Hematopoietic multipotent progenitor cell (in vitro differentiated cells): ENCODE results near the gene SMIM8. TPM values are rescaled to one million over a fixed set of nuclear protein-coding genes. Genes with fewer than 3 reads are reported as not detected.
A peak's percentile ranks its signal among the peaks of the same experiment; 100 is the strongest.

Source experiments
- DNase-seq, 3 donors: peaks; one replicate each; pipeline ENCODE4 v3.0.0-alpha.2; 2011 to 2015; ENCODE audit warnings: low read depth in 2 of 3, low spot score in 2 of 3
- total RNA-seq: library from RNA; depleted of rRNA; stranded (reverse); fragments of >200 nt; gene quantifications from one replicate; pipeline ENCODE4 v1.2.3, GENCODE V29; 2012

Gene SMIM8
- total RNA-seq, 1 donor, result 3.5 TPM

GRCh38 chr6:87382861-87383260, 60.5 kb downstream of the SMIM8 start:
- DNase-seq, result no peak

GRCh38 chr6:87384038-87384437, 61.6 kb downstream of the SMIM8 start:
- no peak for DNase-seq

DNA sequence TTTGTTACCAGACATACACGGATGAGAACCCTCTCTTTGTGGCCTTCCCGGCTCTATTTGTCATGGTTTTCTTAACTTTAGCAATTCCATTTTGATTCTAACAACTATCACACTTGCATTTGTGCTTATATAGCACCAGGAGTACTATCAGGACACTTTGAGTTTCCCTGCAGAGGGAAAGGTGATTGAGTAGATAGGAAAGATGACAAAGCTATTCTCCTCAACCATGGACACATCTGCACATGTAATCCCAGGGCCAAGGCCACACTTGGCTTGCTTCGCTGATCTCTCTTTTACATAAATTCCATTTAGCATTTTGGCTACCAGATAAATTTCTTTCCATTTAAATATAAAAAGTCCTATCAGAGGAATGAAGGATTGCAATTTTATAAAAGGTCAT, 62.1 kb downstream of the SMIM8 start:
- DNase-seq, result no peak

DNA sequence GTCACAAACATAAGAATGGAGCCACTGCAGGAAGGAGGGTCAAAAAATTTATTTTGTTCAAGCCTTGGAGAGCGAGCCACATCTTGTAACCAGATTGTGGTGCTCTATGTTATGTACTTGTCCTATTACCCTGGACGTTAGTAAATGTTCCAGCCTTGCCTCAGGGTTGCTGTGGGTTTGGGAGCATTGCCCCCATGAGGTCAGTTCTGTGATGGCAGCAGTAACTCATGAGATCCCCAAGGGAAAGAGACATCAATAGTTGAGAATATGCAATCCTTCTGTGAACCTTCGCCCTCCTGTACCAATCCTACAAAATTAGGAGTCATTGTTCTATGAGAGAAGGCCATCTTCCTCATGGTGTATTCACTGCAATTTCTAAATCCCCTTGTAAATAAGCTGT, 68.9 kb downstream of the SMIM8 start:
- DNase-seq, result peak in 2 of 3 donors; percentile 18 to 41

Other genes with a start within 250 kb of the SMIM8 start
- not detected for gene CGA, start 227.5 kb upstream of the SMIM8 start, total RNA-seq
- gene ZNF292, start 167.0 kb upstream of the SMIM8 start, total RNA-seq, result 28.0 TPM
- gene GJB7, start 6.7 kb downstream of the SMIM8 start, total RNA-seq, result not detected
- 0.81 TPM for gene C6orf163, start 22.2 kb downstream of the SMIM8 start, total RNA-seq
- gene CFAP206, start 85.4 kb downstream of the SMIM8 start, total RNA-seq, result under 0.01 TPM
- gene SLC35A1, start 150.4 kb downstream of the SMIM8 start, total RNA-seq, result 10.5 TPM